Thymus (tissue), 11 donors: ENCODE data around the gene GPR62. TPM values are rescaled to one million over a fixed set of nuclear protein-coding genes. Genes with fewer than 3 reads are reported as not detected.

Source experiments
- DNase-seq, 9 donors: peaks; one replicate each; pipeline ENCODE4 v3.0.0-alpha.2; 2013; ENCODE audit warnings: low spot score in 9 of 9, low read depth in 6 of 9, missing footprints in 1 of 9
- H3K27ac ChIP-seq, 2 donors: one replicate each; pipeline ENCODE4 v1.5.1; 2013; ENCODE audit warnings: control low read depth in 1 of 2, low read depth in 1 of 2, low read length in 1 of 2, mild to moderate bottlenecking in 1 of 2, moderate library complexity in 1 of 2
- H3K27me3 ChIP-seq, 2 donors: one replicate each; pipeline ENCODE4 v1.5.1; 2013; ENCODE audit warnings: low read length in 1 of 2; ENCODE audit not compliant: control insufficient read depth in 2 of 2, insufficient read depth in 1 of 2
- H3K36me3 ChIP-seq, 2 donors: one replicate each; pipeline ENCODE4 v1.5.1; 2013; ENCODE audit warnings: low read length in 1 of 2, mild to moderate bottlenecking in 1 of 2, moderate library complexity in 1 of 2; ENCODE audit not compliant: control insufficient read depth in 2 of 2, insufficient read depth in 2 of 2
- H3K4me1 ChIP-seq, 2 donors: one replicate each; pipeline ENCODE4 v1.5.1; 2013; ENCODE audit warnings: low read length in 2 of 2; ENCODE audit not compliant: control insufficient read depth in 2 of 2, insufficient read depth in 2 of 2
- H3K4me3 ChIP-seq, 2 donors: one replicate each; pipeline ENCODE4 v1.5.1; 2013; ENCODE audit warnings: low read length in 2 of 2, control low read depth in 1 of 2, mild to moderate bottlenecking in 1 of 2
- H3K9me3 ChIP-seq, 2 donors: one replicate each; pipeline ENCODE4 v1.5.1; 2013; ENCODE audit warnings: low read length in 1 of 2, mild to moderate bottlenecking in 1 of 2; ENCODE audit not compliant: control insufficient read depth in 2 of 2, insufficient read depth in 1 of 2
- WGBS: extraction: QIAGEN DNeasy Blood & Tissue Kit; methylation state at CpG from one replicate; pipeline ENCODE4 v1.1.7; 2013; 5-methylcytosine and 5-hydroxymethylcytosine counted together
- polyA plus RNA-seq: library from polyadenylated mRNA; stranded (reverse); fragments of 200-250 nt; gene quantifications from one replicate; pipeline ENCODE4 v1.2.3, GENCODE V29; 2013
- total RNA-seq: library from RNA; stranded (reverse); fragments of 120-200 nt; gene quantifications from one replicate; pipeline ENCODE4 v1.2.4, GENCODE V29; 2013
- donor health status: healthy.

The GPR62 gene
- total and polyA plus RNA-seq, 2 donors, result 0.02 to 0.05 TPM

- Histone ChIP-seq H3K27ac (no peak overlapping the region), H3K9me3 (no peaks in the 10 kb centered on the region), H3K36me3 (no peaks in the 10 kb centered on the region), H3K4me3 (no peak overlapping the region), H3K27me3 (peaks cover 11 to 77% of the 10 kb centered on the region in 2 donors), H3K4me1 (peaks cover 25 to 39% of the 10 kb centered on the region in 2 donors)
- WGBS, result 97% methylated on average over 2 of the region's 2 CpGs
- DNase-seq, result no peak
These were observed 10.8 kb downstream of the GPR62 start for GRCh38 chr3:51966016-51966415.

- no peaks in the 10 kb centered on the region for H3K9me3 ChIP-seq
- H3K27me3 ChIP-seq, result peaks cover 11 to 74% of the 10 kb centered on the region in 2 donors
- peaks cover 28 to 39% of the 10 kb centered on the region in 2 donors for H3K4me1 ChIP-seq
- no peaks in the 10 kb centered on the region for H3K36me3 ChIP-seq
- WGBS, result 94% methylated on average over 5 of the region's 5 CpGs
- H3K27ac ChIP-seq, result no peak overlapping the region
- H3K4me3 ChIP-seq, result peak overlapping the region; percentile 24 to 57
- no peak for DNase-seq
These were observed 11.3 kb downstream of the GPR62 start for GRCh38 chr3:51966486-51966885.

GRCh38 chr3:51966922-51967383 lies 11.8 kb downstream of the GPR62 start:
- peaks cover 11 to 69% of the 10 kb centered on the region in 2 donors for H3K27me3 ChIP-seq
- H3K36me3 ChIP-seq, result no peaks in the 10 kb centered on the region
- peaks cover 28 to 39% of the 10 kb centered on the region in 2 donors for H3K4me1 ChIP-seq
- WGBS, result 9% methylated on average over 33 of the region's 33 CpGs
- no peak overlapping the region for H3K27ac ChIP-seq
- peak overlapping the region; percentile 24 to 57 for H3K4me3 ChIP-seq
- no peaks in the 10 kb centered on the region for H3K9me3 ChIP-seq
- DNase-seq, result no peak

GRCh38 chr3:51967384-51968169 lies 12.4 kb downstream of the GPR62 start, which contains the start of gene PCBP4:
TSS of gene PCBP4 (minus strand) at chr3:51967454. CDS start at chr3:51961240, 6,214 bp downstream.
- no peak for DNase-seq
- peaks cover 11 to 63% of the 10 kb centered on the region in 2 donors for H3K27me3 ChIP-seq
- no peaks in the 10 kb centered on the region for H3K36me3 ChIP-seq
- H3K9me3 ChIP-seq, result no peaks in the 10 kb centered on the region
- WGBS, result 2% methylated on average over 89 of the region's 90 CpGs
- H3K4me3 ChIP-seq, result peak within 1 kb of the TSS; percentile 29 to 57
- H3K4me1 ChIP-seq, result peaks cover 28 to 39% of the 10 kb centered on the region in 2 donors
- H3K27ac ChIP-seq, result peak within 1 kb of the TSS in 1 of 2 donors; percentile 74

GRCh38 chr3:51968170-51968775 lies 13.1 kb downstream of the GPR62 start:
- WGBS, result 33% methylated on average over 11 of the region's 11 CpGs
- no peaks in the 10 kb centered on the region for H3K36me3 ChIP-seq
- H3K27me3 ChIP-seq, result peaks cover 11 to 56% of the 10 kb centered on the region in 2 donors
- no peak for DNase-seq
- H3K27ac ChIP-seq, result no peak overlapping the region
- peaks cover 28 to 41% of the 10 kb centered on the region in 2 donors for H3K4me1 ChIP-seq
- peak overlapping the region; percentile 29 to 57 for H3K4me3 ChIP-seq
- no peaks in the 10 kb centered on the region for H3K9me3 ChIP-seq

- peak in 2 of 9 donors; percentile 53 to 72 for DNase-seq
- H3K4me1 ChIP-seq, result peaks cover 29 to 49% of the 10 kb centered on the region in 2 donors
- 63% methylated on average over 6 of the region's 6 CpGs for WGBS
These were observed 13.9 kb downstream of the GPR62 start for GRCh38 chr3:51968883-51969678.

DNA sequence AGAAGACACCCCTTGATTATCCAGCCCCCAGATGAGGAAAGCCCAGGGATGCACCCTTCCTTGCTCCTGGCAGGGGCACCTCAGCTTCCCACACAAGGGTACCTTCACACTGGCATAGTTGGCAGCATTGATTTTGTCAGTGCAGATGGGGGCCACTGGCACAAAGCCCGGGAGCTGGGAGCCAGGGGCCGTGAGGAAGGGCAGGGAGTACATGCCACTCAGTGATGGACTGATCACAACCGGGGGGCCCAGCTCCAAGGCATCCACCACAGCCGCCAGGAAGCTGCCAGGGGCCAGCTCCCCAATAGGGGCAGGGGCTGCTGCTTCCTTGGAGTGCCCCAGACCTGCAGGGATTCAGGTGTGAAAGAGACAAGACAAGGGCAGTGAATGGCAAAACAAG lies 14.7 kb downstream of the GPR62 start:
- H3K9me3 ChIP-seq, result no peaks in the 10 kb centered on the region
- H3K27me3 ChIP-seq, result peaks cover 11 to 40% of the 10 kb centered on the region in 2 donors
- peaks cover 35 to 56% of the 10 kb centered on the region in 2 donors for H3K4me1 ChIP-seq
- H3K4me3 ChIP-seq, result no peak overlapping the region
- WGBS, result 95% methylated on average over 4 of the region's 4 CpGs
- H3K27ac ChIP-seq, result no peak overlapping the region
- H3K36me3 ChIP-seq, result no peaks in the 10 kb centered on the region
- DNase-seq, result no peak

More at GRCh38 chr3:51968883-51969678, 13.9 kb downstream of the GPR62 start:
- H3K27me3 ChIP-seq, result peaks cover 11 to 48% of the 10 kb centered on the region in 2 donors
- H3K36me3 ChIP-seq, result no peaks in the 10 kb centered on the region
- no peaks in the 10 kb centered on the region for H3K9me3 ChIP-seq
- H3K27ac ChIP-seq, result peak overlapping the region in 1 of 2 donors; percentile 14
- H3K4me3 ChIP-seq, result no peak overlapping the region

- Histone ChIP-seq H3K4me3 (no peak overlapping the region), H3K27ac (no peak overlapping the region), H3K36me3 (no peaks in the 10 kb centered on the region), H3K9me3 (no peaks in the 10 kb centered on the region), H3K27me3 (peaks cover 11 to 31% of the 10 kb centered on the region in 2 donors), H3K4me1 (peaks cover 35 to 62% of the 10 kb centered on the region in 2 donors)
- WGBS, result 92% methylated on average over 6 of the region's 6 CpGs
- no peak for DNase-seq
These were observed 15.6 kb downstream of the GPR62 start for GRCh38 chr3:51970606-51971300.
